ENCODE data around the gene ICAM1. TPM values are rescaled to one million over a fixed set of nuclear protein-coding genes. Genes with fewer than 3 reads are reported as not detected.
A peak's percentile ranks its signal among the peaks of the same experiment; 100 is the strongest.

Gene ICAM1
- total and polyA plus RNA-seq, 2 of the 13 experiments (the other 11 are each of a cell fraction or from before 2014, with no cell fraction given), result 37.9 to 98.4 TPM

DNA sequence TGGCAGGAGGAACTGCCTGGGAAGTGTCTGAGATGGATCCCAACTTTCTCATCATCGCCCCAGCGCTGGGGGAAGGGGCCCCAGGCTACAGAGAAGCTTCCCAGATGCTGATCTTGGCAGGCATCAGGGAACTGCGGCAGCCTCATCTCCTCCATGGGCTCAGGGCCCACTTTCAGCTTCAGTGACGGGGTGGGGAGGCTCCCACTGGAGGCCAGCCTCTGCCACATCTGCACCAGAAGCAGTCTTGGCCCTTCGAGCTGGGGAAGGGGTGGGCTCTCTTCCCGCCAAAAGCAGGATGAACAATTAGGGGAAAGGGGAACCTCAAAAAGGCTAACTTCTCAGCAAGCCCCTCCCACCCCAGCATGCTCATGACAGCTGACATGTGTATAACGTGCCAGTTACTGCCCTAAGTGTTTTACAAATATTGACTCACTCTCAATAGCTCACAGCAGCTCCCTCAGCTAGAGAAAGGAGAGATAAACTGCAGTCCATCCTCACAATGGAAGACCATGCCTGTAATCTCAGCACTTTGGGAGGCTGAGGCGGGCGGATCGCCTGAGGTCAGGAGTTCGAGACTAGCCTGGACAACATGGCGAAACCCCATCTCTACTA, 32.6 kb upstream of the ICAM1 start (continued):
- TF ChIP-seq ZBTB34 (CRISPR knock-in tag; IDR thresholded peaks at IDR 0.05), result no peak
- 0 out of 2 replicates have a peak, but pooled peaks have one; percentile 20 for TF ChIP-seq ZNF205 (CRISPR knock-in tag; IDR thresholded peaks at IDR 0.05)
- peak; percentile 26; the same call in 1 of the 2 replicates for TF ChIP-seq ZNF281 (CRISPR knock-in tag; IDR thresholded peaks at IDR 0.05; ENCODE audit: borderline replicate concordance)
- TF ChIP-seq DMTF1 (CRISPR knock-in tag; IDR thresholded peaks at IDR 0.05), result no peak
- TF ChIP-seq ZNF468 (CRISPR knock-in tag; IDR thresholded peaks at IDR 0.05), result no peak
- no peak for TF ChIP-seq PHF8 (CRISPR knock-in tag; IDR thresholded peaks at IDR 0.05)
- peak; percentile 58; the same call in 1 of the 2 replicates for TF ChIP-seq CCDC6 (CRISPR knock-in tag; IDR thresholded peaks at IDR 0.05)
- no peak for TF ChIP-seq CCAR2 (optimal IDR thresholded peaks at IDR 0.05; ENCODE audit: low read depth, low read length)
- TF ChIP-seq, protein P1, sequence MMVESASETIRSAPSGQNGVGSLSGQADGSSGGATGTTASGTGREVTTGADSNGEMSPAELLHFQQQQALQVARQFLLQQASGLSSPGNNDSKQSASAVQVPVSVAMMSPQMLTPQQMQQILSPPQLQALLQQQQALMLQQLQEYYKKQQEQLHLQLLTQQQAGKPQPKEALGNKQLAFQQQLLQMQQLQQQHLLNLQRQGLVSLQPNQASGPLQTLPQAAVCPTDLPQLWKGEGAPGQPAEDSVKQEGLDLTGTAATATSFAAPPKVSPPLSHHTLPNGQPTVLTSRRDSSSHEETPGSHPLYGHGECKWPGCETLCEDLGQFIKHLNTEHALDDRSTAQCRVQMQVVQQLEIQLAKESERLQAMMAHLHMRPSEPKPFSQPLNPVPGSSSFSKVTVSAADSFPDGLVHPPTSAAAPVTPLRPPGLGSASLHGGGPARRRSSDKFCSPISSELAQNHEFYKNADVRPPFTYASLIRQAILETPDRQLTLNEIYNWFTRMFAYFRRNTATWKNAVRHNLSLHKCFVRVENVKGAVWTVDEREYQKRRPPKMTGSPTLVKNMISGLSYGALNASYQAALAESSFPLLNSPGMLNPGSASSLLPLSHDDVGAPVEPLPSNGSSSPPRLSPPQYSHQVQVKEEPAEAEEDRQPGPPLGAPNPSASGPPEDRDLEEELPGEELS (CRISPR knock-in tag; IDR thresholded peaks at IDR 0.05), result peak; percentile 71
- TF ChIP-seq SPEN (CRISPR knock-in tag; IDR thresholded peaks at IDR 0.05; ENCODE audit: low read depth), result peak; percentile 47; the same call in 1 of the 2 replicates
- peak; percentile 35; the same call in 1 of the 2 replicates for TF ChIP-seq NR2C2 (CRISPR knock-in tag; IDR thresholded peaks at IDR 0.05; ENCODE audit: borderline replicate concordance)
- no peak for TF ChIP-seq ZNF570 (CRISPR knock-in tag; IDR thresholded peaks at IDR 0.05; ENCODE audit: borderline replicate concordance)
- no peak for TF ChIP-seq ZFP36L1 (CRISPR knock-in tag; IDR thresholded peaks at IDR 0.05)
- TF ChIP-seq, protein P2, sequence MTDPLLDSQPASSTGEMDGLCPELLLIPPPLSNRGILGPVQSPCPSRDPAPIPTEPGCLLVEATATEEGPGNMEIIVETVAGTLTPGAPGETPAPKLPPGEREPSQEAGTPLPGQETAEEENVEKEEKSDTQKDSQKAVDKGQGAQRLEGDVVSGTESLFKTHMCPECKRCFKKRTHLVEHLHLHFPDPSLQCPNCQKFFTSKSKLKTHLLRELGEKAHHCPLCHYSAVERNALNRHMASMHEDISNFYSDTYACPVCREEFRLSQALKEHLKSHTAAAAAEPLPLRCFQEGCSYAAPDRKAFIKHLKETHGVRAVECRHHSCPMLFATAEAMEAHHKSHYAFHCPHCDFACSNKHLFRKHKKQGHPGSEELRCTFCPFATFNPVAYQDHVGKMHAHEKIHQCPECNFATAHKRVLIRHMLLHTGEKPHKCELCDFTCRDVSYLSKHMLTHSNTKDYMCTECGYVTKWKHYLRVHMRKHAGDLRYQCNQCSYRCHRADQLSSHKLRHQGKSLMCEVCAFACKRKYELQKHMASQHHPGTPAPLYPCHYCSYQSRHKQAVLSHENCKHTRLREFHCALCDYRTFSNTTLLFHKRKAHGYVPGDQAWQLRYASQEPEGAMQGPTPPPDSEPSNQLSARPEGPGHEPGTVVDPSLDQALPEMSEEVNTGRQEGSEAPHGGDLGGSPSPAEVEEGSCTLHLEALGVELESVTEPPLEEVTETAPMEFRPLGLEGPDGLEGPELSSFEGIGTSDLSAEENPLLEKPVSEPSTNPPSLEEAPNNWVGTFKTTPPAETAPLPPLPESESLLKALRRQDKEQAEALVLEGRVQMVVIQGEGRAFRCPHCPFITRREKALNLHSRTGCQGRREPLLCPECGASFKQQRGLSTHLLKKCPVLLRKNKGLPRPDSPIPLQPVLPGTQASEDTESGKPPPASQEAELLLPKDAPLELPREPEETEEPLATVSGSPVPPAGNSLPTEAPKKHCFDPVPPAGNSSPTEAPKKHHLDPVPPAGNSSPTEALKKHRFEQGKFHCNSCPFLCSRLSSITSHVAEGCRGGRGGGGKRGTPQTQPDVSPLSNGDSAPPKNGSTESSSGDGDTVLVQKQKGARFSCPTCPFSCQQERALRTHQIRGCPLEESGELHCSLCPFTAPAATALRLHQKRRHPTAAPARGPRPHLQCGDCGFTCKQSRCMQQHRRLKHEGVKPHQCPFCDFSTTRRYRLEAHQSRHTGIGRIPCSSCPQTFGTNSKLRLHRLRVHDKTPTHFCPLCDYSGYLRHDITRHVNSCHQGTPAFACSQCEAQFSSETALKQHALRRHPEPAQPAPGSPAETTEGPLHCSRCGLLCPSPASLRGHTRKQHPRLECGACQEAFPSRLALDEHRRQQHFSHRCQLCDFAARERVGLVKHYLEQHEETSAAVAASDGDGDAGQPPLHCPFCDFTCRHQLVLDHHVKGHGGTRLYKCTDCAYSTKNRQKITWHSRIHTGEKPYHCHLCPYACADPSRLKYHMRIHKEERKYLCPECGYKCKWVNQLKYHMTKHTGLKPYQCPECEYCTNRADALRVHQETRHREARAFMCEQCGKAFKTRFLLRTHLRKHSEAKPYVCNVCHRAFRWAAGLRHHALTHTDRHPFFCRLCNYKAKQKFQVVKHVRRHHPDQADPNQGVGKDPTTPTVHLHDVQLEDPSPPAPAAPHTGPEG (CRISPR knock-in tag; IDR thresholded peaks at IDR 0.05), result no peak

Data from HepG2 (cell line).